Breast epithelium (tissue), 4 donors: Measurements from ENCODE around the gene MOGAT3. TPM values are rescaled to one million over a fixed set of nuclear protein-coding genes. Genes with fewer than 3 reads are reported as not detected.
A peak's percentile ranks its signal among the peaks of the same experiment; 100 is the strongest.

Source experiments
- DNase-seq, 2 donors: peaks; one replicate each; pipeline ENCODE4 v3.0.0-alpha.2; 2019; ENCODE audit warnings: low spot score in 2 of 2
- H3K27ac ChIP-seq, 2 donors: fragments of 200-600 bp; sonication (generic) in 1 of 2; one replicate each; pipeline ENCODE4 v1.5.1; 2016 to 2019; ENCODE audit warnings: mild to moderate bottlenecking in 1 of 2
- H3K27me3 ChIP-seq, 2 donors: fragments of 200-600 bp; sonication (generic) in 1 of 2; one replicate each; pipeline versions ENCODE4 v1.5.1 to v1.6.0; 2017 to 2019; ENCODE audit warnings: control low read depth in 1 of 2, mild to moderate bottlenecking in 1 of 2
- H3K36me3 ChIP-seq: fragments of 200-600 bp; one replicate; pipeline ENCODE4 v1.5.1; 2019
- H3K4me1 ChIP-seq, 2 donors: fragments of 200-600 bp; sonication (generic); one replicate each; pipeline ENCODE4 v1.5.1; 2016 to 2019; ENCODE audit warnings: control low read depth in 1 of 2
- H3K4me3 ChIP-seq, 3 donors: fragments of 200-600 bp; sonication (generic); 1 replicate in 2 of 3; 2 replicates in 1 of 3; pipeline ENCODE4 v1.5.1; 2016 to 2019; ENCODE audit warnings: mild to moderate bottlenecking in 3 of 3, moderate library complexity in 2 of 3
- H3K9me3 ChIP-seq, 2 donors: fragments of 200-600 bp; sonication (generic) in 1 of 2; one replicate each; pipeline ENCODE4 v1.5.1; 2016 to 2019; ENCODE audit warnings: control low read depth in 1 of 2
- CTCF ChIP-seq, 3 donors: fragments of 450-650 bp; IDR thresholded peaks; one replicate each; pipeline ENCODE4 v1.5.1; 2016 to 2017; ENCODE audit warnings: antibody characterized with exemption in 3 of 3, mild to moderate bottlenecking in 3 of 3, moderate library complexity in 3 of 3
- POLR2A ChIP-seq: fragments of 450-650 bp; IDR thresholded peaks from one replicate; pipeline ENCODE4 v1.6.1; 2016; ENCODE audit warnings: antibody characterized with exemption, mild to moderate bottlenecking, moderate library complexity
- POLR2AphosphoS5 ChIP-seq, 3 donors: sonication (generic); formaldehyde crosslinking; IDR thresholded peaks; one replicate each; pipeline ENCODE4 v1.6.1; 2017; ENCODE audit warnings: antibody characterized with exemption in 3 of 3
- intact Hi-C: fragments of 100-400 bp; cut with DNase I; formaldehyde crosslinking; loops from one replicate; pipeline ENCODE4 v1.15.1; 2023; ENCODE audit warnings: low total_unique reads
- total RNA-seq, 3 donors: library from RNA; depleted of rRNA; stranded (reverse); fragments of >200 nt; gene quantifications; one replicate each; pipeline ENCODE4 v1.1.0, GENCODE V29; 2016

The MOGAT3 gene
- total RNA-seq, 3 donors from 2014 or later = 2.6 TPM; not detected in 2

- H3K27ac ChIP-seq = no peak overlapping the region
- no peak overlapping the region for H3K4me3 ChIP-seq
- no peaks in the 10 kb centered on the region for H3K9me3 ChIP-seq
- TF ChIP-seq CTCF (IDR thresholded peaks at IDR 0.05) (no peak), POLR2AphosphoS5 (IDR thresholded peaks at IDR 0.05) (no peak), POLR2A (no peak)
- H3K36me3 ChIP-seq = no peaks in the 10 kb centered on the region
- intact Hi-C loops = no loop called here
- peaks cover 20 to 21% of the 10 kb centered on the region in 2 donors for H3K4me1 ChIP-seq
- DNase-seq = no peak
- peaks cover 11 to 25% of the 10 kb centered on the region in 2 donors for H3K27me3 ChIP-seq
Observed at GRCh38 chr7:101159696-101160674, 40.9 kb downstream of the MOGAT3 start.

DNA sequence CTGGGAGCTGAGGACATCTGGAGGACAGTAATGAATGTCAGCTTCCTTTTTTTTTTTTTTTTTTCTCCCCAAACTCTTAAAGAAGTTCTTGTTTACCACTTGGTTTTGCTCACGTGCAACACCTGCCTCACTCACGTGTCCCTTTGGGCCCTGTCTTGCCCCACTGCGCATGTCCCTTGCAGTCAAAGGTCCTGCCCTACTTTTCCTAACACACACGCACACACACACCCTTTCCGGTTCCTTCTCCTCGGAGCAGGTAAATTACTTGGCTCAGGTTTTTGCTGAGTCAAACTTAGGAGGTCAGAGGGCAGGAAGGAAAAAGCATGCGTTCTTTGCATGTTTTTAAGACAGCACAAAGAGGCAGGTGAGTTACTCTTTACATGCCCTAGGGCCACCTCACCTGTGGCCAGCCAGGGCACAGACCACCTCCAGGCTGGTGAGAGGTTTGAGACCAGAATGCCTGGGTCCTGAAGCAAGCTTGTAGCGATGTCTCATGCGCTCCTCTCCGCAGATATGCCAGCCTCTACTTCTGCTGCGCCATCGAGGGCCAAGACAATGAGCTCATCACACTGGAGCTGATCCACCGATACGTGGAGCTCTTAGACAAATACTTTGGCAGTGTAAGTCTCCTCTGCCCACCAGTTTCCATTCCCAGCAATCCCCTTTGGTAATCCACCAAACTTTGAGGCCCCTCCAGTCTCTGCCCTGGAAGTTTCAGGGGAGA lies 43.8 kb downstream of the MOGAT3 start:
- Histone ChIP-seq H3K27me3 (no peaks in the 10 kb centered on the region), H3K9me3 (no peaks in the 10 kb centered on the region), H3K36me3 (no peaks in the 10 kb centered on the region), H3K4me1 (peaks cover 5 to 6% of the 10 kb centered on the region in 2 donors), H3K27ac (no peak overlapping the region), H3K4me3 (no peak overlapping the region)
- intact Hi-C loops = no loop called here
- no peak for DNase-seq
- no peak for TF ChIP-seq CTCF (IDR thresholded peaks at IDR 0.05)
- TF ChIP-seq POLR2AphosphoS5 (IDR thresholded peaks at IDR 0.05) = no peak
- no peak for TF ChIP-seq POLR2A

- Histone ChIP-seq H3K4me3 (no peak overlapping the region), H3K9me3 (no peaks in the 10 kb centered on the region), H3K36me3 (no peaks in the 10 kb centered on the region), H3K27me3 (no peaks in the 10 kb centered on the region), H3K27ac (no peak overlapping the region), H3K4me1 (peaks cover 5 to 6% of the 10 kb centered on the region in 2 donors)
- intact Hi-C loops = no loop called here
- TF ChIP-seq CTCF (IDR thresholded peaks at IDR 0.05) (no peak), POLR2AphosphoS5 (IDR thresholded peaks at IDR 0.05) (no peak), POLR2A (no peak)
- no peak for DNase-seq
Observed at GRCh38 chr7:101156277-101156676, 44.6 kb downstream of the MOGAT3 start.

- TF ChIP-seq POLR2AphosphoS5 (IDR thresholded peaks at IDR 0.05) (no peak), CTCF (IDR thresholded peaks at IDR 0.05) (no peak), POLR2A (no peak)
- DNase-seq = no peak
- Histone ChIP-seq H3K36me3 (no peaks in the 10 kb centered on the region), H3K27me3 (no peaks in the 10 kb centered on the region), H3K9me3 (no peaks in the 10 kb centered on the region), H3K27ac (no peak overlapping the region), H3K4me1 (peaks cover 5 to 6% of the 10 kb centered on the region in 2 donors), H3K4me3 (peak overlapping the region; percentile 80 to 89 (median 85))
- intact Hi-C loops = no loop called here
Observed at GRCh38 chr7:101155303-101155702, 45.5 kb downstream of the MOGAT3 start.
